HG03066 (cell line): ENCODE data around the gene SALL2.

Source experiments
- ATAC-seq: cut with Tn5 transposase; IDR thresholded peaks from one replicate; pipeline ENCODE4 v1.9.1; 2021; ENCODE audit warnings: low read depth; ENCODE audit not compliant: unreplicated experiment

Gene SALL2

GRCh38 chr14:21494902-21495762, 31.0 kb downstream of the SALL2 start:
- no peak for ATAC-seq

GRCh38 chr14:21486640-21487087, 39.5 kb downstream of the SALL2 start:
- no peak for ATAC-seq

DNA sequence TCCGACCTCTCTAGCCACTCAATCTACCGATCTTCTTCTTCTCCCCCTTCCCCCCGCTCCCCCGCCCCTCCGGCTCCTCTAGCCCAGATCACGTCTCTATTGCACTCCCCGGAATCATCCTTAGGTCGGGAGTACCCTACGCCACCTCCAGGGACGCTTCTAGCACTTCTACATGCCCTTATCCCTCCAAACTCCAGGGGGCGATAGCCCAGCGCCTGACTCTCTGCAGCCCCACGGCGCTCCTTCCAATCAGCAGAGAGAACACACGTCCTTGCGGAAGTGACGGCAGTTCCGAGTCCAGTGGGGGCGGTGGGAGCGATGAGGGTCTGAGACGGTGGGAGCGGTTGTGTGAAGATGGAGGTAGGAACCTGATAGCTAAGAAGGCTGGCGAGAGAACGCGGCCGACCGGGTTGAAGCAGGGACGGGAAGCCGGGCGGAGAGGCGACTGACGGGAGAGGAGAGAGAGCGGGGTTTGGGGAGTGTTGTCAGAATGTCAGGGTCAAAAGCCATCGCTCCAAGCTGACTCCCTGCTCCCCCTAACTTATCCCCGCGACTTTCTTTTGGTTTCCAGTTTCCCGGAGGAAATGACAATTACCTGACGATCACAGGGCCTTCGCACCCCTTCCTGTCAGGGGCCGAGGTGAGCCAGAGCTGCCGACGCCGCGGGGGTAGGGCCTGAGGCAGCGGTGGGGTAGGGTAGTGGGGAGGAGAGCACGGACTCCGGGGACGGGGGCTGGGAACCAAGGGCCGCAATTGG, 49.0 kb downstream of the SALL2 start, which contains the start of the genes RAB2B and TOX4:
Gene RAB2B, minus strand, starts transcription at position 35 of the 757 bp plus-strand sequence. CDS start 87 bp downstream, outside the sequence.
Gene TOX4, plus strand, starts transcription at position 271 of the 757 bp plus-strand sequence. Its CDS starts 84 bp downstream, at position 355.
- ATAC-seq, result peak; percentile 99

DNA sequence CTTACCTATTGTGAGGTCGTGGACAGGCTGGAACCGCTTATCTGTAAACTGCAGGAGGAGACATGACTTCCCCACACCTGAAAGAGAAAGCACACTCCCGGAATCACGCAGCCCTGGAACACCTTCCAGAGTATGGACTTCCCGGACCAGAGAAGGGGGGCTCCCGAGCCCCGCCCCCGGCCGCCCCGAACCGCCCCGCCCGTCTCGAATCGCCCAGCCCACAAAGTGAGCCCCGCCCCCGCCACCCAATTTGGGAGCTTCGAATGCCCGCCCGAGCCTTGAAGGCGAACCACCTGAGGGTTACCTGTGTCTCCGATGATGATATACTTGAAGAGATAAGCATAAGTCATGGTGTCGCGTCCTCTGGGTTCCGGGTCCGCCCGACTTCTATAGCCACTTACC, 49.6 kb downstream of the SALL2 start:
- no peak for ATAC-seq

DNA sequence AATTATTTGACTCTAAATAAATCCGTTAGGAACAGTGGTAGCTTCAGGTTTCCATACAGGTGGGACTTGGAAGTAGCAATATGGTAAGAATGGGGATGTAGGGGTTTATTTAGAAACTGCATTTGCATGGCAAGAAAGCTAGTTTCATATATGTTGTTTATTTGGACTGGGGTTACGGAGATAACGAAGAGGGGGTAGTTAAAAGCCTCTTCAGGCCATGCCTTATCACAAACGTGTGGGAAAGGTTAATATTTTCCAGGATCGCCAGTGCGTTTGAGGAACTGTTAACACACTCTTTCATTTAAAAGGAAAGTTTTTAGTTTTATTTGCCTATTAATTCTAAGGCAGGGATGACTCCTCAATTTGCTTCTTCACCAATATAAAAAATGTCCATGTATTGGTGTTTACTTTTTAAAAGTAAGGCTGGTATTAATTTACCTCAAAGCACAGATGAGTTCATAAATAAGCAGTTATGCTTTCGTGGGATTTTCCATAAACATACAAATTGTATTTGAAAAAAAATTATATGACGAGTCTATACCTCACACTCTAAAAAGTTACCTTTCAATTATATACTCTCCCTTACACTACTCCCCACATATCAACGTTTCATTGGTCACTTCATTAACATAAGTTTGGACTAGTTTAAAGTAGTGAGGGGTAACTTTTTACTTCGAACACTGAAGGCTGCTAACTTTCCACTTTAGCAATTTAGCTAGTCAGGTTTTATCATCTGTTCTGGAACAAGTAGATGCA, 50.2 kb downstream of the SALL2 start:
- no peak for ATAC-seq
